PC-3 (cell line): Measurements from ENCODE around the gene C6orf47.

ENCODE experiments used
- EZH2 ChIP-seq: fragments of 300-600 bp; sonication (generic); IDR thresholded peaks from one replicate; pipeline ENCODE4 v1.6.1; 2017; ENCODE audit warnings: antibody characterized with exemption, mild to moderate bottlenecking, low read length; ENCODE audit not compliant: unreplicated experiment
- EZH2phosphoT487 ChIP-seq: fragments of 300-600 bp; sonication (generic); IDR thresholded peaks from 2 replicates; pipeline ENCODE4 v1.6.1; 2018; ENCODE audit warnings: mild to moderate bottlenecking, antibody characterized with exemption, low read length, borderline replicate concordance
- TF ChIP-seq, protein P1 (sequence below): fragments of 300-600 bp; sonication (generic); conservative IDR thresholded peaks from 2 replicates; pipeline ENCODE4 v1.5.1; 2017; ENCODE audit warnings: antibody characterized with exemption, low read depth, mild to moderate bottlenecking, low read length

DNA sequence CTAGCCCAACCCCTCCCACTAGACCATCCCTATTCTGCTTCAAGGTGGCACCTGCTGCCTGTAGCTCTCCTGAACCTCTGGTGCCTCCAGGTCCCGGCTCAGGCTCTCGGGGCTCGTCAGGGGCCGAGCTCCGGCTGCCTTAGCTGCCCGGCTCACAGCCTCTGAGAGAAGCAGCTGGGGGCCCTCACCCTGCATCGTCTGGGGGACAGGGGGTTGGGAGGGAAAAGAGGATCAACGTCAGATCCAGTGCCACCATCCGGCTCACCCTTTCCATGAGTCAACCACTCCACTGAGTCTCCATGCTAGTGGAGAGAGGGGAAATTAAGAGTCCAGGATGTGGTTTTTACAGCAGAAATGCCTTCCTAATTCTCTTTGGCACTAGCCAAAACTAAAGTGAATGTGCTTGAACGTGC is 21.1 kb downstream of the C6orf47 start:
- TF ChIP-seq EZH2 (no peak), EZH2phosphoT487 (no peak)
- TF ChIP-seq, protein P1, sequence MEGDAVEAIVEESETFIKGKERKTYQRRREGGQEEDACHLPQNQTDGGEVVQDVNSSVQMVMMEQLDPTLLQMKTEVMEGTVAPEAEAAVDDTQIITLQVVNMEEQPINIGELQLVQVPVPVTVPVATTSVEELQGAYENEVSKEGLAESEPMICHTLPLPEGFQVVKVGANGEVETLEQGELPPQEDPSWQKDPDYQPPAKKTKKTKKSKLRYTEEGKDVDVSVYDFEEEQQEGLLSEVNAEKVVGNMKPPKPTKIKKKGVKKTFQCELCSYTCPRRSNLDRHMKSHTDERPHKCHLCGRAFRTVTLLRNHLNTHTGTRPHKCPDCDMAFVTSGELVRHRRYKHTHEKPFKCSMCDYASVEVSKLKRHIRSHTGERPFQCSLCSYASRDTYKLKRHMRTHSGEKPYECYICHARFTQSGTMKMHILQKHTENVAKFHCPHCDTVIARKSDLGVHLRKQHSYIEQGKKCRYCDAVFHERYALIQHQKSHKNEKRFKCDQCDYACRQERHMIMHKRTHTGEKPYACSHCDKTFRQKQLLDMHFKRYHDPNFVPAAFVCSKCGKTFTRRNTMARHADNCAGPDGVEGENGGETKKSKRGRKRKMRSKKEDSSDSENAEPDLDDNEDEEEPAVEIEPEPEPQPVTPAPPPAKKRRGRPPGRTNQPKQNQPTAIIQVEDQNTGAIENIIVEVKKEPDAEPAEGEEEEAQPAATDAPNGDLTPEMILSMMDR: no peak
